Measurements from ENCODE around the gene KIF6. TPM values are rescaled to one million over a fixed set of nuclear protein-coding genes. Genes with fewer than 3 reads are reported as not detected.

The KIF6 gene
- total RNA-seq, 4 donors from 2014 or later: 0.14 to 46.6 (median 0.48) TPM; not detected in 1

DNA sequence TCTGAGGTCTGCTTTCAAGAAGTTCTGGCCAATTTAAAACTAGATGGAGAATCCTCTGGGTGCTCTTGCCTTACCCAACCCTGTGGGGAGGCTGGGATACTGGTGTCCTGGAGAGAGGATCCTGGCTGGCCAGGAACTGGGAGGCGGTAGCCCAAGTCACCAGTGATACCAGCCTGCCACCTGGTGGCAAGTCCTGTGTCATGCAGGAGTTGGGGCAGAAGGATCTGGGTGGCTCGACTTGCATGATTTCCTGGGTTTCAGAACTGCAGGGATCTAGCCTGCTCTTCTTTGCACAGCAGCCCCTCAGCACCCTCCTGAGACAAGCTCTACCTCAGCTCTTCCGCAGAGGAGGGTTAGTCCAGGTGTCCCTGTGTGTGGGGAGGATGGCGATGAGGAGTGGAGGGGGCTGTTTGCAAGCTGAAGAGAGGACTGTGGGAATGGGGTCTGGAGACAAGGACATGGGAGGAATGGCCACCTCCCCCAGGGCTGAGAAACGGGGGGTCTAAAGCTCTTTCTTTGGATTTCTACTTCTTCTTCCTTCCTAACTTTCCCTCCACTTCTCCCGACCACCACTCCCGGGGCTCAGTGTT, 415.2 kb downstream of the KIF6 start:
- TF ChIP-seq, protein P1, sequence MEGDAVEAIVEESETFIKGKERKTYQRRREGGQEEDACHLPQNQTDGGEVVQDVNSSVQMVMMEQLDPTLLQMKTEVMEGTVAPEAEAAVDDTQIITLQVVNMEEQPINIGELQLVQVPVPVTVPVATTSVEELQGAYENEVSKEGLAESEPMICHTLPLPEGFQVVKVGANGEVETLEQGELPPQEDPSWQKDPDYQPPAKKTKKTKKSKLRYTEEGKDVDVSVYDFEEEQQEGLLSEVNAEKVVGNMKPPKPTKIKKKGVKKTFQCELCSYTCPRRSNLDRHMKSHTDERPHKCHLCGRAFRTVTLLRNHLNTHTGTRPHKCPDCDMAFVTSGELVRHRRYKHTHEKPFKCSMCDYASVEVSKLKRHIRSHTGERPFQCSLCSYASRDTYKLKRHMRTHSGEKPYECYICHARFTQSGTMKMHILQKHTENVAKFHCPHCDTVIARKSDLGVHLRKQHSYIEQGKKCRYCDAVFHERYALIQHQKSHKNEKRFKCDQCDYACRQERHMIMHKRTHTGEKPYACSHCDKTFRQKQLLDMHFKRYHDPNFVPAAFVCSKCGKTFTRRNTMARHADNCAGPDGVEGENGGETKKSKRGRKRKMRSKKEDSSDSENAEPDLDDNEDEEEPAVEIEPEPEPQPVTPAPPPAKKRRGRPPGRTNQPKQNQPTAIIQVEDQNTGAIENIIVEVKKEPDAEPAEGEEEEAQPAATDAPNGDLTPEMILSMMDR (IDR thresholded peaks at IDR 0.05): peak; percentile 83 to 96 (median 86)
- TF ChIP-seq EP300 (IDR thresholded peaks at IDR 0.05; ENCODE audit: low read depth): no peak
- Histone ChIP-seq H3K9me3 (no peaks in the 10 kb centered on the region), H3K27ac (no peak overlapping the region), H3K4me1 (peaks cover 0 to 13% (median 13%) of the 10 kb centered on the region in 4 donors), H3K4me3 (no peak overlapping the region), H3K27me3 (peaks cover 39% of the 10 kb centered on the region), H3K36me3 (no peaks in the 10 kb centered on the region)
- WGBS, 2 donors (ENCODE audit: low coverage in 1 of 2): 53% methylated on average over 6 of the region's 7 CpGs; no CpG with 5 or more reads in 1 of the 2 donors
- in situ Hi-C loops (cut with MboI; ENCODE audit: low pct_ligation_motif_present in 1 of 4, low pct_unique_long_range_greater_than_20kb in 1 of 4, low sequenced_read_pairs in 3 of 4): loop anchor here (5.0 to 25.0 kb wide), 6 partner anchors 143 to 448 kb away; no protein-coding TSS in a partner anchor
- peak; percentile 79 for DNase-seq
- intact Hi-C loops (cut with DNase I; ENCODE audit: low total_unique reads): loop anchor here (5.0 kb wide), 2 partner anchors 338 to 438 kb away; no protein-coding TSS in a partner anchor

DNA sequence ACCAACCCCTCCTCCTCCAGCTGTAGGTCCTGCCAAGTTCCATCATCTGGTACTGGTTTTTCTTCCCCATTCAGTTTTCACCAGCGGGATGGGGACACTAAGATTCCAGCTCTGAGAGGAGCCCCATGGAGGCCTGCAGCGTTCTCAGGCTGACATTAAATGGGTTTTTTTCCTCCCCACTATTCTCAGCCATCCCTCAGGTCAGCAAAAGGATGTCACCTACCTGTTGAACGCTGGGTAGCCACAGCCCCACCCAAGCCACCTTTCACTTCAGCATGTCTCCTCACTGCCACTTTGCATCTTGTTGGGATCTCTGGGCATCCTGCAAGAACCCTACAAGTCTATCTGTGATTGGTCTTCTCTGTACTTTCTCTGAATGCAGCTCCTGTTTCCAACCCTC, 417.7 kb downstream of the KIF6 start:
- intact Hi-C loops (cut with DNase I; ENCODE audit: low total_unique reads) (loop anchor here (5.0 kb wide), 1 partner anchor 335 kb away; no protein-coding TSS in a partner anchor), in situ Hi-C loops (cut with MboI; ENCODE audit: low pct_ligation_motif_present in 1 of 4, low pct_unique_long_range_greater_than_20kb in 1 of 4, low sequenced_read_pairs in 3 of 4) (loop anchor here (5.0 to 25.0 kb wide), 6 partner anchors 140 to 445 kb away; no protein-coding TSS in a partner anchor)
- Histone ChIP-seq H3K4me1 (peaks cover 0 to 6% (median 3%) of the 10 kb centered on the region in 4 donors), H3K27me3 (peaks cover 14% of the 10 kb centered on the region), H3K4me3 (no peak overlapping the region), H3K36me3 (no peaks in the 10 kb centered on the region), H3K27ac (no peak overlapping the region), H3K9me3 (no peaks in the 10 kb centered on the region)
- DNase-seq: no peak
- no peak for TF ChIP-seq EP300 (IDR thresholded peaks at IDR 0.05; ENCODE audit: low read depth)
- TF ChIP-seq, protein P1 (IDR thresholded peaks at IDR 0.05): no peak
- WGBS, 2 donors (ENCODE audit: low coverage in 1 of 2): 80 to 86% methylated on average over 1 to 3 of the region's 3 CpGs

DNA sequence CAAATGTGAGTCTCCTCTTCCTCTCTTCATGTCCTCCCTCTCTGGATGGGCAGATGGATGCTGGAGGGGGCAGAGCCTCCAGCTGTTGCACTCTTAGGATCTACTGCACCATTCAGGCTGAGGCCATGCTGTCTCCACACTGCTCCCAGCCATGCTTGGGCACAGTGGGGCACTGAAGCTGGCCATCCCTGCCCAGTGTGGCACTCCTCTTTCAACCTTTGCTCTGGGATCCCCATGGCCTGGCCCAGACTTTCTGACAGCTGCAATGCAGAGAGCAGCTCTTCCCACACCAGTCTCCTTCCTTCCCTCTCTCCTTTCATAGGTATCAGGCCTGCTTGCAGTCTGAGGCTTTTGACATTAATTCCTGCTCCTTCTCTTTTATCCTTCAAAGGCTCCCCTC, 420.3 kb downstream of the KIF6 start:
- Histone ChIP-seq H3K27ac (no peak overlapping the region), H3K4me1 (peaks cover 0 to 6% (median 3%) of the 10 kb centered on the region in 4 donors), H3K4me3 (no peak overlapping the region), H3K27me3 (no peaks in the 10 kb centered on the region), H3K36me3 (no peaks in the 10 kb centered on the region), H3K9me3 (no peaks in the 10 kb centered on the region)
- in situ Hi-C loops (cut with MboI; ENCODE audit: low pct_ligation_motif_present in 1 of 4, low pct_unique_long_range_greater_than_20kb in 1 of 4, low sequenced_read_pairs in 3 of 4) (loop anchor here (5.0 to 25.0 kb wide), 7 partner anchors 138 to 443 kb away; no protein-coding TSS in a partner anchor), intact Hi-C loops (cut with DNase I; ENCODE audit: low total_unique reads) (loop anchor here (2.0 to 5.0 kb wide), 2 partner anchors 138 to 333 kb away; no protein-coding TSS in a partner anchor)
- no peak for TF ChIP-seq EP300 (IDR thresholded peaks at IDR 0.05; ENCODE audit: low read depth)
- TF ChIP-seq, protein P1 (IDR thresholded peaks at IDR 0.05): no peak
- TF ChIP-seq POLR2A (IDR thresholded peaks at IDR 0.05): no peak
- no peak for TF ChIP-seq POLR2AphosphoS5 (IDR thresholded peaks at IDR 0.05)
- DNase-seq: no peak

DNA sequence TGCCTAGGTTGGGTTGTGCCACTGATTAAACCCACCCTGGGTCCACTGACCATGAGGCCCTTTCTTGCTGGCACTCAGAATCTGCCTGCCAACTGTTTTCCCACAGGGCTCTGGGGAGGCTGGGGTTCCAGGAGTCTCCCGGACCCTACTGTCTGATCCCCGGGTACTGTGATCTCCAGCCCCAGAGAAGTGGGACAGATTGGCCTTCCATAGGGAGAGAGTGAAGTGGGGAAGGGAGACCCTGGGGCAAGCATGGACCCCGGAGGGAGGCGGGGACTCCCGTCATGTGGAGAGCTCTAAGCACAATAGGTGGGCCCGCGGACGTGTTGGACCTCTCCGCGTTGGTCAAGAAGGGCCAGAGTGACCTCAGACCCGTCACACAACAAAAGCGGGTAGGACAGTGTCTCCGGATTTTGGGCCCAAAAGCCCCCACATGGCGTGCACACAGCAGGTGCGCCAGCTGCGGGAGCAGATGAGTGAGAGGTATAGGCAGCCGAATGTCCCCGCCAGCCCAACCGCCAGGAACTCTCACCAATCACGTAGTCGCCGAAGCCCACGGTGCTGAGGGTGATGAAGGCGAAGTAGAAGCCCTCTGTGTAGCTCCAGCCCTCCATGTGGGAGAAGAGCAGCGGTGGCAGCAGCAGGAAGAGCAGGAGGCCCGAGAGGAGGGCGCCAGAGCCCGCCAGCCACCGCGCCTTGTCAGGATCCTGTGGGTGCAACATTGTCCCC, 421.6 kb downstream of the KIF6 start:
- Histone ChIP-seq H3K27ac (no peak overlapping the region), H3K36me3 (no peaks in the 10 kb centered on the region), H3K4me1 (peaks cover 0 to 6% (median 3%) of the 10 kb centered on the region in 4 donors), H3K27me3 (no peaks in the 10 kb centered on the region), H3K9me3 (no peaks in the 10 kb centered on the region), H3K4me3 (no peak overlapping the region)
- in situ Hi-C loops (cut with MboI; ENCODE audit: low pct_ligation_motif_present in 1 of 4, low pct_unique_long_range_greater_than_20kb in 1 of 4, low sequenced_read_pairs in 3 of 4) (loop anchor here (5.0 to 25.0 kb wide), 6 partner anchors 136 to 441 kb away; no protein-coding TSS in a partner anchor), intact Hi-C loops (cut with DNase I; ENCODE audit: low total_unique reads) (loop anchor here (2.0 kb wide), 1 partner anchor 137 kb away; no protein-coding TSS in a partner anchor)
- 50 to 85% methylated on average over 2 to 30 of the region's 30 CpGs for WGBS, 2 donors (ENCODE audit: low coverage in 1 of 2)
- TF ChIP-seq POLR2A (IDR thresholded peaks at IDR 0.05): no peak
- TF ChIP-seq EP300 (IDR thresholded peaks at IDR 0.05; ENCODE audit: low read depth): no peak
- no peak for TF ChIP-seq POLR2AphosphoS5 (IDR thresholded peaks at IDR 0.05)
- TF ChIP-seq, protein P1 (IDR thresholded peaks at IDR 0.05): no peak
- no peak for DNase-seq
